Osteoblast (primary cell): ENCODE results near the gene INCA1. TPM values are rescaled to one million over a fixed set of nuclear protein-coding genes. Genes with fewer than 3 reads are reported as not detected.

Experiments
- DNase-seq: peaks from one replicate; pipeline ENCODE4 v3.0.0; 2011; ENCODE audit warnings: low spot score, mixed read lengths; ENCODE audit not compliant: insufficient read length; ENCODE audit errors: missing footprints
- H2AFZ ChIP-seq: 2 replicates; pipeline ENCODE4 v1.6.0; 2011; ENCODE audit warnings: mild to moderate bottlenecking, low read length
- H3K27ac ChIP-seq: 2 replicates; pipeline ENCODE4 v1.5.1; 2011; ENCODE audit warnings: mild to moderate bottlenecking, low read depth, low read length, moderate library complexity
- H3K27me3 ChIP-seq: 2 replicates; pipeline ENCODE4 v1.6.0; 2012; ENCODE audit warnings: mild to moderate bottlenecking, control low read depth, inconsistent platforms, low read length, moderate library complexity; ENCODE audit not compliant: insufficient read depth
- H3K36me3 ChIP-seq: 2 replicates; pipeline ENCODE4 v1.5.1; 2011; ENCODE audit warnings: mild to moderate bottlenecking, low read length, control low read depth, moderate library complexity; ENCODE audit not compliant: insufficient read depth
- H3K4me1 ChIP-seq: 2 replicates; pipeline ENCODE4 v1.5.1; 2011; ENCODE audit warnings: mild to moderate bottlenecking, low read length, control low read depth, moderate library complexity; ENCODE audit not compliant: insufficient read depth
- H3K4me2 ChIP-seq: 2 replicates; pipeline ENCODE4 v1.6.0; 2011; ENCODE audit warnings: mild to moderate bottlenecking, low read length; ENCODE audit not compliant: insufficient read depth
- H3K4me3 ChIP-seq: fragments of 200-600 bp; sonication (generic); 3 replicates; pipeline ENCODE4 v1.5.1; 2012; ENCODE audit warnings: mild to moderate bottlenecking, low read length, inconsistent platforms; ENCODE audit not compliant: insufficient read depth
- H3K79me2 ChIP-seq: 2 replicates; pipeline ENCODE4 v1.6.0; 2012; ENCODE audit warnings: mild to moderate bottlenecking, low read length, control low read depth, inconsistent platforms; ENCODE audit not compliant: insufficient read depth
- H3K9me3 ChIP-seq: 2 replicates; pipeline ENCODE4 v1.5.1; 2011; ENCODE audit warnings: low read depth, low read length, control low read depth
- H4K20me1 ChIP-seq: 2 replicates; pipeline ENCODE4 v1.6.0; 2012; ENCODE audit warnings: mild to moderate bottlenecking, low read length, control low read depth; ENCODE audit not compliant: insufficient read depth
- total RNA-seq: library from RNA; depleted of rRNA; stranded (reverse); fragments of >200 nt; gene quantifications from 2 replicates; pipeline ENCODE4 v1.2.3, GENCODE V29; 2012
- TF ChIP-seq, protein P1 (sequence below): IDR thresholded peaks from 2 replicates; pipeline ENCODE4 v1.5.1; 2011; ENCODE audit warnings: mild to moderate bottlenecking, low read depth, low read length, moderate library complexity; ENCODE audit errors: extremely low read depth

The INCA1 gene
- total RNA-seq, 1 donor, result 0.36 TPM

GRCh38 chr17:4946312-4946976 is 50.9 kb downstream of the INCA1 start:
- Histone ChIP-seq H3K9me3 (no peaks in the 10 kb centered on the region), H3K4me2 (peak overlapping the region; percentile 92), H3K4me1 (peaks cover 48% of the 10 kb centered on the region), H4K20me1 (peaks cover 59% of the 10 kb centered on the region), H3K36me3 (peaks cover 51% of the 10 kb centered on the region), H3K27ac (peak overlapping the region; percentile 83), H3K27me3 (no peaks in the 10 kb centered on the region), H3K4me3 (peak overlapping the region; percentile 96), H3K79me2 (peaks cover 68% of the 10 kb centered on the region), H2AFZ (no peak overlapping the region)
- peak; percentile 68 for DNase-seq
- TF ChIP-seq, protein P1, sequence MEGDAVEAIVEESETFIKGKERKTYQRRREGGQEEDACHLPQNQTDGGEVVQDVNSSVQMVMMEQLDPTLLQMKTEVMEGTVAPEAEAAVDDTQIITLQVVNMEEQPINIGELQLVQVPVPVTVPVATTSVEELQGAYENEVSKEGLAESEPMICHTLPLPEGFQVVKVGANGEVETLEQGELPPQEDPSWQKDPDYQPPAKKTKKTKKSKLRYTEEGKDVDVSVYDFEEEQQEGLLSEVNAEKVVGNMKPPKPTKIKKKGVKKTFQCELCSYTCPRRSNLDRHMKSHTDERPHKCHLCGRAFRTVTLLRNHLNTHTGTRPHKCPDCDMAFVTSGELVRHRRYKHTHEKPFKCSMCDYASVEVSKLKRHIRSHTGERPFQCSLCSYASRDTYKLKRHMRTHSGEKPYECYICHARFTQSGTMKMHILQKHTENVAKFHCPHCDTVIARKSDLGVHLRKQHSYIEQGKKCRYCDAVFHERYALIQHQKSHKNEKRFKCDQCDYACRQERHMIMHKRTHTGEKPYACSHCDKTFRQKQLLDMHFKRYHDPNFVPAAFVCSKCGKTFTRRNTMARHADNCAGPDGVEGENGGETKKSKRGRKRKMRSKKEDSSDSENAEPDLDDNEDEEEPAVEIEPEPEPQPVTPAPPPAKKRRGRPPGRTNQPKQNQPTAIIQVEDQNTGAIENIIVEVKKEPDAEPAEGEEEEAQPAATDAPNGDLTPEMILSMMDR, result no peak

- Histone ChIP-seq H3K4me3 (peak overlapping the region; percentile 96), H3K4me1 (peaks cover 53% of the 10 kb centered on the region), H3K36me3 (peaks cover 51% of the 10 kb centered on the region)
These were observed 51.4 kb downstream of the INCA1 start for GRCh38 chr17:4945944-4946280.

GRCh38 chr17:4945176-4945943 is 52.0 kb downstream of the INCA1 start:
- Histone ChIP-seq H3K4me3 (peak overlapping the region; percentile 96), H4K20me1 (peaks cover 59% of the 10 kb centered on the region)

More at GRCh38 chr17:4945944-4946280, 51.4 kb downstream of the INCA1 start:
- DNase-seq, result peak; percentile 54
- Histone ChIP-seq H3K79me2 (peaks cover 73% of the 10 kb centered on the region), H2AFZ (no peak overlapping the region), H3K9me3 (no peaks in the 10 kb centered on the region), H3K27me3 (no peaks in the 10 kb centered on the region), H4K20me1 (peaks cover 59% of the 10 kb centered on the region), H3K4me2 (peak overlapping the region; percentile 92), H3K27ac (no peak overlapping the region)
- TF ChIP-seq, protein P1, result no peak

More at GRCh38 chr17:4945176-4945943, 52.0 kb downstream of the INCA1 start:
- peaks cover 50% of the 10 kb centered on the region for H3K4me1 ChIP-seq
- no peaks in the 10 kb centered on the region for H3K27me3 ChIP-seq
- H3K27ac ChIP-seq, result peak overlapping the region; percentile 68
- peak; percentile 99 for DNase-seq
- H2AFZ ChIP-seq, result no peak overlapping the region
- no peaks in the 10 kb centered on the region for H3K9me3 ChIP-seq
- TF ChIP-seq, protein P1, result no peak
- peaks cover 51% of the 10 kb centered on the region for H3K36me3 ChIP-seq
- H3K4me2 ChIP-seq, result peak overlapping the region; percentile 92
- peaks cover 78% of the 10 kb centered on the region for H3K79me2 ChIP-seq
